ENCODE data around the gene PPP1R14D. TPM values are rescaled to one million over a fixed set of nuclear protein-coding genes. Genes with fewer than 3 reads are reported as not detected.

PPP1R14D gene
- total and polyA plus RNA-seq, 4 experiments from 2014 or later = not detected

GRCh38 chr15:40853241-40853890, 24.9 kb upstream of the PPP1R14D start:
- Mint-ChIP-seq H3K27ac (peak overlapping the region in 1 of 7 donors; percentile 31), H3K4me1 (peaks cover 0 to 9% (median 2%) of the 10 kb centered on the region in 4 donors), H3K27me3 (no peaks in the 10 kb centered on the region), H3K36me3 (peaks cover 2 to 3% of the 10 kb centered on the region in 2 donors), H3K4me3 (no peak overlapping the region), H3K9me3 (no peaks in the 10 kb centered on the region)
- H3K36me3 ChIP-seq (ENCODE audit: insufficient read depth, low read length) = no peaks in the 10 kb centered on the region
- ChIA-PET POLR2A (ENCODE audit: partially characterized antibody) (no interaction called here), CTCF (ENCODE audit: partially characterized antibody) (interaction anchor here (1.0 kb wide), 1 partner anchor 39 kb away, joined by 4 read pairs; no protein-coding TSS in a partner anchor)
- DNase-seq = no peak
- H3K4me1 ChIP-seq (ENCODE audit: insufficient read depth, low read length) = peaks cover 6% of the 10 kb centered on the region
- intact Hi-C loops (cut with micrococcal nuclease) = no loop called here
- H3K27me3 ChIP-seq (ENCODE audit: insufficient read depth, low read length) = no peaks in the 10 kb centered on the region
- H3K27ac ChIP-seq (ENCODE audit: low read depth, low read length) = no peak overlapping the region
- no peak overlapping the region for H3K4me3 ChIP-seq (ENCODE audit: low read length in 2 of 2)
- H3K9me3 ChIP-seq (ENCODE audit: control insufficient read depth in 1 of 2, low read length in 2 of 2) = no peaks in the 10 kb centered on the region

GRCh38 chr15:40852529-40852928, 24.0 kb upstream of the PPP1R14D start:
- ChIA-PET CTCF (ENCODE audit: partially characterized antibody) (interaction anchor here (1.0 kb wide), 1 partner anchor 40 kb away, joined by 4 read pairs; no protein-coding TSS in a partner anchor), POLR2A (ENCODE audit: partially characterized antibody) (no interaction called here)
- H3K27me3 Mint-ChIP-seq = no peaks in the 10 kb centered on the region
- H3K27ac Mint-ChIP-seq = no peak overlapping the region
- Histone ChIP-seq H3K36me3 (ENCODE audit: insufficient read depth, low read length) (no peaks in the 10 kb centered on the region), H3K27ac (ENCODE audit: low read depth, low read length) (no peak overlapping the region), H3K9me3 (ENCODE audit: control insufficient read depth in 1 of 2, low read length in 2 of 2) (no peaks in the 10 kb centered on the region), H3K4me1 (ENCODE audit: insufficient read depth, low read length) (peaks cover 4% of the 10 kb centered on the region), H3K4me3 (ENCODE audit: low read length in 2 of 2) (no peak overlapping the region), H3K27me3 (ENCODE audit: insufficient read depth, low read length) (no peaks in the 10 kb centered on the region)
- no peak for DNase-seq
- intact Hi-C loops (cut with micrococcal nuclease) = no loop called here
- no peaks in the 10 kb centered on the region for H3K9me3 Mint-ChIP-seq
- peaks cover 3 to 9% (median 5%) of the 10 kb centered on the region in 4 donors for H3K4me1 Mint-ChIP-seq
- peaks cover 2 to 3% of the 10 kb centered on the region in 2 donors for H3K36me3 Mint-ChIP-seq
- H3K4me3 Mint-ChIP-seq = no peak overlapping the region

- Mint-ChIP-seq H3K4me1 (peaks cover 7 to 24% (median 15%) of the 10 kb centered on the region in 4 donors), H3K27ac (peak overlapping the region in 1 of 7 donors; percentile 52), H3K36me3 (peaks cover 2 to 3% of the 10 kb centered on the region in 2 donors), H3K4me3 (no peak overlapping the region), H3K9me3 (no peaks in the 10 kb centered on the region), H3K27me3 (no peaks in the 10 kb centered on the region)
- DNase-seq = no peak
- Histone ChIP-seq H3K27me3 (ENCODE audit: insufficient read depth, low read length) (no peaks in the 10 kb centered on the region), H3K36me3 (ENCODE audit: insufficient read depth, low read length) (no peaks in the 10 kb centered on the region), H3K27ac (ENCODE audit: low read depth, low read length) (no peak overlapping the region), H3K4me1 (ENCODE audit: insufficient read depth, low read length) (peaks cover 19% of the 10 kb centered on the region), H3K4me3 (ENCODE audit: low read length in 2 of 2) (no peak overlapping the region), H3K9me3 (ENCODE audit: control insufficient read depth in 1 of 2, low read length in 2 of 2) (no peaks in the 10 kb centered on the region)
- ChIA-PET POLR2A (ENCODE audit: partially characterized antibody) (interaction anchor here (0.6 kb wide), 1 partner anchor 336 kb away, joined by 3 read pairs; no protein-coding TSS in a partner anchor), CTCF (ENCODE audit: partially characterized antibody) (interaction anchor here (1.2 to 2.6 kb wide), 2 partner anchors 8 to 23 kb away, joined by 3 to 18 read pairs; no protein-coding TSS in a partner anchor)
- intact Hi-C loops (cut with micrococcal nuclease) = no loop called here
Observed at GRCh38 chr15:40850576-40851112, 22.1 kb upstream of the PPP1R14D start.

GRCh38 chr15:40847223-40847961, 18.9 kb upstream of the PPP1R14D start:
- H3K9me3 Mint-ChIP-seq = no peaks in the 10 kb centered on the region
- Histone ChIP-seq H3K27ac (ENCODE audit: low read depth, low read length) (no peak overlapping the region), H3K4me3 (ENCODE audit: low read length in 2 of 2) (no peak overlapping the region), H3K36me3 (ENCODE audit: insufficient read depth, low read length) (no peaks in the 10 kb centered on the region), H3K4me1 (ENCODE audit: insufficient read depth, low read length) (peaks cover 35% of the 10 kb centered on the region), H3K9me3 (ENCODE audit: control insufficient read depth in 1 of 2, low read length in 2 of 2) (no peaks in the 10 kb centered on the region), H3K27me3 (ENCODE audit: insufficient read depth, low read length) (no peaks in the 10 kb centered on the region)
- intact Hi-C loops (cut with micrococcal nuclease) = no loop called here
- peaks cover 12 to 39% (median 23%) of the 10 kb centered on the region in 4 donors for H3K4me1 Mint-ChIP-seq
- peak overlapping the region in 2 of 8 donors; percentile 20 to 40 for H3K4me3 Mint-ChIP-seq
- POLR2A ChIA-PET (ENCODE audit: partially characterized antibody) = no interaction called here
- CTCF ChIA-PET (ENCODE audit: partially characterized antibody) = interaction anchor here (1.4 kb wide), 1 partner anchor 11 kb away, joined by 4 read pairs; no protein-coding TSS in a partner anchor
- peaks cover 0 to 2% of the 10 kb centered on the region in 2 donors for H3K27me3 Mint-ChIP-seq
- no peak for DNase-seq
- peak overlapping the region in 4 of 7 donors; percentile 3 to 75 (median 50) for H3K27ac Mint-ChIP-seq
- H3K36me3 Mint-ChIP-seq = peaks cover 3% of the 10 kb centered on the region in 2 donors

GRCh38 chr15:40846841-40847222, 18.3 kb upstream of the PPP1R14D start:
- POLR2A ChIA-PET (ENCODE audit: partially characterized antibody) = no interaction called here
- peak overlapping the region in 1 of 8 donors; percentile 20 for H3K4me3 Mint-ChIP-seq

GRCh38 chr15:40845511-40846284, 17.2 kb upstream of the PPP1R14D start:
- peak overlapping the region; percentile 27 to 71 (median 55) for H3K4me3 Mint-ChIP-seq
- peaks cover 12 to 39% (median 23%) of the 10 kb centered on the region in 4 donors for H3K4me1 Mint-ChIP-seq
- DNase-seq = no peak
- peaks cover 0 to 2% of the 10 kb centered on the region in 2 donors for H3K27me3 Mint-ChIP-seq
- no peaks in the 10 kb centered on the region for H3K27me3 ChIP-seq (ENCODE audit: insufficient read depth, low read length)
- CTCF ChIA-PET (ENCODE audit: partially characterized antibody) = interaction anchor here (3.2 kb wide), 1 partner anchor 13 kb away, joined by 24 read pairs; no protein-coding TSS in a partner anchor
- no peak overlapping the region for H3K4me3 ChIP-seq (ENCODE audit: low read length in 2 of 2)
- H3K27ac Mint-ChIP-seq = peak overlapping the region in 2 of 7 donors; percentile 41 to 42
- H3K9me3 Mint-ChIP-seq = no peaks in the 10 kb centered on the region
- peaks cover 35% of the 10 kb centered on the region for H3K4me1 ChIP-seq (ENCODE audit: insufficient read depth, low read length)
- POLR2A ChIA-PET (ENCODE audit: partially characterized antibody) = interaction anchor here (2.1 kb wide), 1 partner anchor 48 kb away, joined by 5 read pairs; the partner anchor contains the start of gene VPS18
- H3K36me3 Mint-ChIP-seq = peaks cover 0 to 3% of the 10 kb centered on the region in 2 donors
- H3K9me3 ChIP-seq (ENCODE audit: control insufficient read depth in 1 of 2, low read length in 2 of 2) = no peaks in the 10 kb centered on the region
- H3K36me3 ChIP-seq (ENCODE audit: insufficient read depth, low read length) = no peaks in the 10 kb centered on the region
- no peak overlapping the region for H3K27ac ChIP-seq (ENCODE audit: low read depth, low read length)
- intact Hi-C loops (cut with micrococcal nuclease) = no loop called here

More at GRCh38 chr15:40846841-40847222, 18.3 kb upstream of the PPP1R14D start:
- Histone ChIP-seq H3K9me3 (ENCODE audit: control insufficient read depth in 1 of 2, low read length in 2 of 2) (no peaks in the 10 kb centered on the region), H3K27ac (ENCODE audit: low read depth, low read length) (no peak overlapping the region), H3K36me3 (ENCODE audit: insufficient read depth, low read length) (no peaks in the 10 kb centered on the region), H3K27me3 (ENCODE audit: insufficient read depth, low read length) (no peaks in the 10 kb centered on the region), H3K4me1 (ENCODE audit: insufficient read depth, low read length) (peaks cover 35% of the 10 kb centered on the region), H3K4me3 (ENCODE audit: low read length in 2 of 2) (no peak overlapping the region)
- Mint-ChIP-seq H3K4me1 (peaks cover 12 to 39% (median 23%) of the 10 kb centered on the region in 4 donors), H3K27me3 (peaks cover 0 to 2% of the 10 kb centered on the region in 2 donors), H3K9me3 (no peaks in the 10 kb centered on the region), H3K36me3 (peaks cover 3% of the 10 kb centered on the region in 2 donors), H3K27ac (peak overlapping the region in 3 of 7 donors; percentile 44 to 75 (median 55))
- intact Hi-C loops (cut with micrococcal nuclease) = no loop called here
- no peak for DNase-seq
- CTCF ChIA-PET (ENCODE audit: partially characterized antibody) = interaction anchor here (1.4 kb wide), 1 partner anchor 11 kb away, joined by 4 read pairs; no protein-coding TSS in a partner anchor
